MM.1S (cell line): ENCODE data around the gene NOL4.

Source experiments
- EZH2phosphoT487 ChIP-seq: fragments of 300-600 bp; sonication (generic); IDR thresholded peaks from 2 replicates; pipeline ENCODE4 v1.6.1; 2018; ENCODE audit warnings: antibody characterized with exemption, low read length
- TF ChIP-seq, protein P1 (sequence below): fragments of 300-600 bp; sonication (generic); IDR thresholded peaks from 2 replicates; pipeline ENCODE4 v1.5.1; 2016; ENCODE audit warnings: antibody characterized with exemption, low read length, mixed read lengths

DNA sequence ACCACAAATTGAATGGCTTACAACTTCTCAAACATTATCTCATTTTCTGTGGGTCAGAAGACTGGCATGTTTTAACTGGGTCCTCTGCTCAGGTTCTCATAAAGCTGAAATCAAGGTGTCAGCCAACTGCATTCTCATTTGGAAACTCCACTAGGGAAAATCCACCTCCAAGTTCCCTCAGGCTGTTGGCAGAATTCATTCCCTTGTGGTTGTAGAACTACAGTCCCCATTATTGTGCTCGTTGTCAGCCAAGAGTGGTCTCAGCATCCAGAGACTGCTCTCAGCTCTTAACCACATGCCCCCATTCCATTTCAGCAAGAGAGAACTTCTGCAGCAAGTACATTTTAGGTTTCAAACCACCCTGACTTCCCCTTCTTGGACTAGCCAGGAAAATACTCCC, 12.2 kb downstream of the NOL4 start:
- TF ChIP-seq, protein P1, sequence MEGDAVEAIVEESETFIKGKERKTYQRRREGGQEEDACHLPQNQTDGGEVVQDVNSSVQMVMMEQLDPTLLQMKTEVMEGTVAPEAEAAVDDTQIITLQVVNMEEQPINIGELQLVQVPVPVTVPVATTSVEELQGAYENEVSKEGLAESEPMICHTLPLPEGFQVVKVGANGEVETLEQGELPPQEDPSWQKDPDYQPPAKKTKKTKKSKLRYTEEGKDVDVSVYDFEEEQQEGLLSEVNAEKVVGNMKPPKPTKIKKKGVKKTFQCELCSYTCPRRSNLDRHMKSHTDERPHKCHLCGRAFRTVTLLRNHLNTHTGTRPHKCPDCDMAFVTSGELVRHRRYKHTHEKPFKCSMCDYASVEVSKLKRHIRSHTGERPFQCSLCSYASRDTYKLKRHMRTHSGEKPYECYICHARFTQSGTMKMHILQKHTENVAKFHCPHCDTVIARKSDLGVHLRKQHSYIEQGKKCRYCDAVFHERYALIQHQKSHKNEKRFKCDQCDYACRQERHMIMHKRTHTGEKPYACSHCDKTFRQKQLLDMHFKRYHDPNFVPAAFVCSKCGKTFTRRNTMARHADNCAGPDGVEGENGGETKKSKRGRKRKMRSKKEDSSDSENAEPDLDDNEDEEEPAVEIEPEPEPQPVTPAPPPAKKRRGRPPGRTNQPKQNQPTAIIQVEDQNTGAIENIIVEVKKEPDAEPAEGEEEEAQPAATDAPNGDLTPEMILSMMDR = no peak
- TF ChIP-seq EZH2phosphoT487 = no peak
